NCI-H510A treated with DMSO at 0.1 percent for 48 hours (cell line): Measurements from ENCODE around the gene SH3PXD2A.
"Not testable (repeated sequence)": the region's sequence is repeated elsewhere in the genome, so short reads cannot be mapped to it uniquely, and the experiment has no call there.

Experiments used
- DNase-seq: peaks from one replicate; lab custom pipeline; 2025; lab: John Stamatoyannopoulos, UW

Gene SH3PXD2A

GRCh38 chr10:103791291-103791690 lies 64.1 kb downstream of the SH3PXD2A start:
- DNase-seq: no peak

GRCh38 chr10:103790580-103790979 lies 64.8 kb downstream of the SH3PXD2A start:
- no peak for DNase-seq

- peak; percentile 81 for DNase-seq
These were observed 65.6 kb downstream of the SH3PXD2A start for GRCh38 chr10:103789771-103790201.

GRCh38 chr10:103789161-103789560 lies 66.2 kb downstream of the SH3PXD2A start:
- no peak for DNase-seq

GRCh38 chr10:103787331-103787730 lies 68.0 kb downstream of the SH3PXD2A start:
- no peak for DNase-seq

- DNase-seq: no peak
These were observed 69.4 kb downstream of the SH3PXD2A start for GRCh38 chr10:103786020-103786419.

- peak; percentile 92 for DNase-seq
These were observed 70.5 kb downstream of the SH3PXD2A start for GRCh38 chr10:103784723-103785418.

- DNase-seq: no peak
These were observed 71.3 kb downstream of the SH3PXD2A start for GRCh38 chr10:103784089-103784488.

- DNase-seq: no peak
These were observed 71.7 kb downstream of the SH3PXD2A start for GRCh38 chr10:103783681-103784080.

GRCh38 chr10:103781329-103782061 lies 73.9 kb downstream of the SH3PXD2A start:
- DNase-seq: no peak

GRCh38 chr10:103780242-103781149 lies 74.9 kb downstream of the SH3PXD2A start:
- DNase-seq: no peak

GRCh38 chr10:103778358-103779139 lies 76.8 kb downstream of the SH3PXD2A start:
- DNase-seq: no peak

GRCh38 chr10:103776878-103777591 lies 78.3 kb downstream of the SH3PXD2A start:
- no peak for DNase-seq

GRCh38 chr10:103775776-103776175 lies 79.6 kb downstream of the SH3PXD2A start:
- no peak for DNase-seq

GRCh38 chr10:103772846-103773245 lies 82.5 kb downstream of the SH3PXD2A start:
- not testable (repeated sequence) for DNase-seq

GRCh38 chr10:103772096-103772845 lies 83.1 kb downstream of the SH3PXD2A start:
- DNase-seq: peak; percentile 91

GRCh38 chr10:103770139-103770538 lies 85.2 kb downstream of the SH3PXD2A start:
- DNase-seq: no peak

- no peak for DNase-seq
These were observed 86.2 kb downstream of the SH3PXD2A start for GRCh38 chr10:103769176-103769575.

GRCh38 chr10:103768345-103768744 lies 87.0 kb downstream of the SH3PXD2A start:
- no peak for DNase-seq

- no peak for DNase-seq
These were observed 87.6 kb downstream of the SH3PXD2A start for GRCh38 chr10:103767756-103768155.
